SU-DHL-6 (cell line): ENCODE measurements around the gene RETREG1.

Source experiments
- CTCF ChIP-seq: fragments of 200-600 bp; sonication (generic); IDR thresholded peaks from one replicate; pipeline ENCODE4 v1.5.1; 2017; ENCODE audit warnings: antibody characterized with exemption, mild to moderate bottlenecking, low read length, moderate library complexity; ENCODE audit not compliant: insufficient read depth, poor library complexity, severe bottlenecking
- EZH2phosphoT487 ChIP-seq: fragments of 200-600 bp; sonication (generic), shearing (Covaris generic); conservative IDR thresholded peaks from 2 replicates; pipeline ENCODE4 v1.6.1; 2018; ENCODE audit warnings: mild to moderate bottlenecking, antibody characterized with exemption, low read length, moderate library complexity, mixed read lengths

GRCh38 chr5:16471387-16471786 is 145.4 kb downstream of the RETREG1 start:
- no peak for TF ChIP-seq CTCF
- no peak for TF ChIP-seq EZH2phosphoT487
